ENCODE results near the gene SEMA3C.

Gene SEMA3C

GRCh38 chr7:80731281-80731680, 187.6 kb downstream of the SEMA3C start:
- DNase-seq, result no peak

GRCh38 chr7:80729591-80730320, 189.1 kb downstream of the SEMA3C start:
- DNase-seq, result no peak

- no peak for DNase-seq
Measured at GRCh38 chr7:80726666-80727065, 192.2 kb downstream of the SEMA3C start.

GRCh38 chr7:80725181-80725611, 193.7 kb downstream of the SEMA3C start:
- DNase-seq, result no peak

- no peak for DNase-seq
Measured at GRCh38 chr7:80724249-80724871, 194.5 kb downstream of the SEMA3C start.

- DNase-seq, result no peak
Measured at GRCh38 chr7:80722616-80723195, 196.1 kb downstream of the SEMA3C start.

- DNase-seq, result no peak
Measured at GRCh38 chr7:80721883-80722615, 196.8 kb downstream of the SEMA3C start.

DNA sequence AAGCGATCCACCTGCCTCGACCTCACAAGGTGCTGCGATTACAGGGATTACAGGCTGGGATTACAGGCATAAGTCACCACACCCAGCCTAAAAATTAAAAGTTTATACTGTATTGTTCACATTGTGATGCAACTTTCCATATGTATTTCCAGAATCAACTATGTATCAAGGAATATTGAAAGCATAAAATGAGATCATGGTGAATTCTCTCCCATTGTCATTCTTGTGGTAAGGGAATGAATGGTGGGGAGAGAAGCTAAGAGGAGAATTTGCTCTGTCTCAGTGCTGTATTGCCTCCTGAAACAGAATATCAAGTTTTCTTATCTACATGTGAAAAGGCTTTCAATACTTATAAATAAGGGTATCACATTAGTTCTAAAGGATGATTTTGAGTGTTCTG, 198.7 kb downstream of the SEMA3C start:
- DNase-seq, result no peak

DNA sequence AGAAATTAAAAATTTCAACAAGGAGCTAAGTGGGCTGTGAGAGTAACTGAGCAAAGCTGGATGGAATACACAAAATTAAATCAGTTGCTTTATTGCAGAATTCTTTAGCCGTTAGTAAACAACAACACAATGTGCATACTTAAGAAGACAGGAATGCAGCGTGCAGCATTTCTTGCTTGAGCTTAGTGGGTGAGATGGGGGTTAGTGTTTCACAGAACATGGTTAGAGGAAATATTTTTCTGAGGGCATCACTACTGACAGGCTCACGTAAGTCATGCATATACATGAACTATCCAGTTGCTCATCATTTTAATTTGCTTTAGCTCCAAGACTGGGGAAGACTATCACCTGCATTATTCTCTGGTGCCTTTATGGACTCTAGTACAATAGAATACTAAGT, 199.6 kb downstream of the SEMA3C start:
- no peak for DNase-seq

DNA sequence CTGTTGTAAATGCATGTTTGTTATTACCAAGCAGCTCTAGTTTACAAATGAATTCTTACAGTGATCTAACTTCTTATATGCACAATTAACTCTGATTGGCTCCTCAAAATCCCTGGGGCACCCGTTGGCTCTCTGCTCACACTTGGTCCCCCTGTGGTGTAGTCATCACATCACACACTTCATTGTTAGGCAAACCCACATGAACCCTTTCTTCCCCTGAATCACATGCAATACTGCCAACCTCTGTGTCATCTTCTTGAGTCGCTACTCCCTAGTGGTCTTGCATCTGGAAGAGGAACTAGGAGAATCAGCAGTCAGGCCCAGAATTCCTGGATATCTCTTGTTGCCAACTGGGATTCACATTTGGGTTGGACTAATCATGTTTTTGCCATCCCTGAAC, 207.3 kb downstream of the SEMA3C start:
- no peak for DNase-seq

DNA sequence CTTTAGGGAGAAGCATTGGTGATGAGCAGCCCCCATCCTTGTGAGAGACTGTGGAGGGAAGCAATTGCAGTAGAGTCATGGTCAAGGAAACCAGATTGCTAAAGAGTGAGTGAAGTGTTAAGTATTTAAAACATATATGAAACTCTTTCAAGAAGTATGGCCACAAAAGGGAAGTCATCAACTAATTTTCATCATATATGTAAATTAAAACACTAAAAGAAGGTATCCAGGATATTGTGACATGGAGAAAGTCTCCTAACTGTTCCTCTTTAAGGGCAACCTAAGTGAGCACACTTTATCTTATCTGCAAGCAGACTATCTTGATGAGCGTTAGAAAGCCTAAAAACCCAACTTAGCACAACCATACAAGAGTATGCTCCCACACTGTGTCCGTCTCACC, 210.7 kb downstream of the SEMA3C start:
- no peak for DNase-seq

DNA sequence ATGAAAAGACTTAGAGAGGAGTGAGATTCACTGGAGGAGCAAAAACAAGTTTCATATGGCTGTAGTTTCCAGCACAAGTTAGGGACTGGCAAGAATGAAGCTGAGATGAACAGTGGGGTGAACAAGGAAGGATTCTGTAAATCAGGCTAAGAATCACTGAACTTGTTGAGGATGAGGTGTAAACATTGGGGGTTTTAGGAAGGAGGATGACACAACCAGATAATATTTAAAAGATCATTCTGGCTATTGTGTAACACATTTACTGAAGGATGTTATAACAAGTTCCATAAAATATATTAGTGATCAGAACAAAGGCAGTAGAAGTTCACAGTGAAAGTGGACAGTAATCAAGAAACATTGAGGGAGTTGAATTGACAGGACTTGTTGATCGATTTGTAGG, 211.5 kb downstream of the SEMA3C start:
- DNase-seq, result no peak

- DNase-seq, result no peak
Measured at GRCh38 chr7:80705130-80705781, 213.6 kb downstream of the SEMA3C start.

DNA sequence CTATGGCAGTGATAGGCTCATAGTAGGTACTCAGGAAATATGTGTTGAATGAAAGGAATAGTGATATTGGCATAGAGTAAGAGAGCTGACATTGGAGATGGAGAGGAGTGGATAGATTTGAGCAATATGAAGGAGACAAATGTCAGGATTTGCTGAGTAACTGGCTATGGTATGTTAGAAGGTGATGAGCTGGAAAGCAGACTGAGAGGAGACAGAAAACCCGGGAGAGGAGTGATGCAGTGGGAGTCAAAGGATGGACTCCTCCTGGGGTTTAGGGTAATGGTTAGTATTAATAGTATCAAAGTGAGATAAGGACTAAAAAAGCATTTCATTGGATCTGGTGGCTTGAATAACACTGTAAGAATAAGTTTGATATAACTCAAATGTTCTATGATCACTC, 215.6 kb downstream of the SEMA3C start:
- DNase-seq, result no peak

GRCh38 chr7:80699721-80700256, 219.1 kb downstream of the SEMA3C start:
- no peak for DNase-seq

- DNase-seq, result no peak
Measured at GRCh38 chr7:80699045-80699638, 219.7 kb downstream of the SEMA3C start.
